MM.1S (cell line): ENCODE measurements around the gene PDS5B.
"Not testable (repeated sequence)": the region's sequence is repeated elsewhere in the genome, so short reads cannot be mapped to it uniquely, and the experiment has no call there.

Source experiments
- DNase-seq: peaks from one replicate; pipeline ENCODE4 v3.0.0-alpha.2; 2015
- H2AFZ ChIP-seq: fragments of 300-600 bp; sonication (generic); 2 replicates; pipeline ENCODE4 v1.6.0; 2016; ENCODE audit warnings: antibody characterized with exemption, low read length
- H3F3A ChIP-seq: fragments of 300-600 bp; sonication (generic); 2 replicates; pipeline ENCODE4 v1.6.1; 2016; ENCODE audit warnings: mild to moderate bottlenecking, antibody characterized with exemption, low read length, moderate library complexity, mixed read lengths; ENCODE audit not compliant: insufficient read depth
- H3K27ac ChIP-seq: fragments of 300-600 bp; sonication (generic); 2 replicates; pipeline ENCODE4 v1.5.1; 2016; ENCODE audit warnings: mild to moderate bottlenecking, low read length
- H3K27me3 ChIP-seq: fragments of 300-600 bp; sonication (generic); replicated peaks from 2 replicates; pipeline ENCODE4 v1.6.0; 2016; ENCODE audit warnings: low read length; ENCODE audit not compliant: insufficient read depth
- H3K36me3 ChIP-seq: fragments of 300-600 bp; sonication (generic); replicated peaks from 2 replicates; pipeline ENCODE4 v1.6.1; 2016; ENCODE audit warnings: mild to moderate bottlenecking, low read length, mixed read lengths; ENCODE audit not compliant: insufficient read depth
- H3K4me1 ChIP-seq: fragments of 300-600 bp; sonication (generic); 2 replicates; pipeline ENCODE4 v1.6.1; 2016; ENCODE audit warnings: low read length, mixed read lengths
- H3K4me2 ChIP-seq: fragments of 300-600 bp; sonication (generic); 2 replicates; pipeline ENCODE4 v1.6.0; 2016; ENCODE audit warnings: low read depth, low read length
- H3K4me3 ChIP-seq: fragments of 300-600 bp; sonication (generic); 2 replicates; pipeline ENCODE4 v1.5.1; 2016; ENCODE audit warnings: low read length, mixed read lengths
- H3K79me2 ChIP-seq: fragments of 300-600 bp; sonication (generic); 2 replicates; pipeline ENCODE4 v1.6.1; 2016; ENCODE audit warnings: mixed run types, low read length, mixed read lengths
- H3K9ac ChIP-seq: fragments of 300-600 bp; sonication (generic); 2 replicates; pipeline ENCODE4 v1.6.1; 2016; ENCODE audit warnings: low read length, mixed read lengths
- H3K9me2 ChIP-seq: fragments of 300-600 bp; sonication (generic); replicated peaks from 2 replicates; pipeline ENCODE4 v1.6.1; 2016; ENCODE audit warnings: mild to moderate bottlenecking, low read length, mixed read lengths; ENCODE audit not compliant: insufficient read depth
- H3K9me3 ChIP-seq: fragments of 300-600 bp; sonication (generic); replicated peaks from 2 replicates; pipeline ENCODE4 v1.6.1; 2016; ENCODE audit warnings: mild to moderate bottlenecking, low read length, mixed read lengths; ENCODE audit not compliant: insufficient read depth
- H4K20me1 ChIP-seq: fragments of 300-600 bp; sonication (generic); 2 replicates; pipeline ENCODE4 v1.6.1; 2016; ENCODE audit warnings: mild to moderate bottlenecking, low read length, moderate library complexity, mixed read lengths; ENCODE audit not compliant: insufficient read depth
- CTCF ChIP-seq: fragments of 300-600 bp; sonication (generic); IDR thresholded peaks from 2 replicates; pipeline ENCODE4 v1.5.1; 2016; ENCODE audit warnings: antibody characterized with exemption, low read length, mixed read lengths
- EZH2 ChIP-seq: fragments of 300-600 bp; sonication (generic); optimal IDR thresholded peaks from 2 replicates; pipeline ENCODE3; 2017; ENCODE audit warnings: low read depth, mild to moderate bottlenecking, antibody characterized with exemption, low read length, mixed read lengths
- EZH2phosphoT487 ChIP-seq: fragments of 300-600 bp; sonication (generic); IDR thresholded peaks from 2 replicates; pipeline ENCODE4 v1.6.1; 2018; ENCODE audit warnings: antibody characterized with exemption, low read length

Gene PDS5B

DNA sequence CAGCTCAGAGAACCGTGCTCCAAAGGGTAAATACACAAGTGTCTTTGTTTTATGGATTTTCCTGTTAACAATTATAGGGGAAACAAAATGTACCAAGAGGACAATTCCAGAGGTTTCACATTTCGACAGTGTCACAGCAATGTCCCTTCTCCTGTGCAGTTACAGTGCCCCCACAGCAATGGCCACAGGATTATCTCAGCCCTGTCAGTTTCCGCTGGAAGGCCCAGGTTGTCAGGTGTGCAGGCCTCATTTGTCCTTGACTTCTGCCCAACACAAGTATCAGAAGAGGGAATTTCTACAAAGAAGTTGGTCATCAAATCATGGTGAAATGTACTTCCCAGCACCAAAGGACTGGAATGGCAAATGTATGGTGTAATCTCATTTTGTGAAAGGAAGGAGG, 36.5 kb upstream of the PDS5B start:
- Histone ChIP-seq H3F3A (no peaks in the 10 kb centered on the region), H3K36me3 (no peaks in the 10 kb centered on the region), H3K4me2 (no peak overlapping the region), H3K79me2 (no peaks in the 10 kb centered on the region), H3K27ac (no peak overlapping the region), H2AFZ (no peak overlapping the region), H4K20me1 (no peaks in the 10 kb centered on the region), H3K9me3 (no peaks in the 10 kb centered on the region), H3K4me3 (no peak overlapping the region), H3K4me1 (no peaks in the 10 kb centered on the region), H3K9me2 (no peaks in the 10 kb centered on the region), H3K9ac (no peak overlapping the region), H3K27me3 (no peaks in the 10 kb centered on the region)
- TF ChIP-seq EZH2 (no peak), EZH2phosphoT487 (no peak), CTCF (no peak)
- DNase-seq, result no peak

DNA sequence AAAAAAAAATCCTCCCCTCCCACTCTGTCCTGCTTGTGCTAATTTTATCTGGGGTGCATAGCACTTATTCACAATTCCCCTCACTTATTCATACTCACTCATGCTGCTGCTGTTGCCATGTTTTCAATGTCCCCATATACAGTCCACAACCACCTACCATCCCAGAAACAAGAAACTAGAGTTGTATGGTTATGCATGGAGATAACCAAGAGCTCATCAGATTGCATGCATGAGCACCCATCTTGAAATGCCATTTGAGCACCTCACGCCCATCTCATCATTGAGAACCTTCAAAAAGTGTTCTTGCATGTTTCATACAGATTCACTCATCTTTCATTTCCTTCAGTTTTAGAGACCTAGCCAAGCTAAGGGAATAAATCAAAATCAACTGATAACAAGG, 32.5 kb upstream of the PDS5B start:
- Histone ChIP-seq H3K36me3 (no peaks in the 10 kb centered on the region), H4K20me1 (no peaks in the 10 kb centered on the region), H3K9ac (no peak overlapping the region), H3K9me2 (no peaks in the 10 kb centered on the region), H3F3A (no peaks in the 10 kb centered on the region), H3K4me2 (no peak overlapping the region), H3K27me3 (no peaks in the 10 kb centered on the region), H3K4me1 (no peaks in the 10 kb centered on the region), H3K27ac (no peak overlapping the region), H2AFZ (no peak overlapping the region), H3K9me3 (no peaks in the 10 kb centered on the region), H3K79me2 (no peaks in the 10 kb centered on the region), H3K4me3 (no peak overlapping the region)
- no peak for DNase-seq
- TF ChIP-seq EZH2, result no peak
- TF ChIP-seq CTCF, result no peak
- no peak for TF ChIP-seq EZH2phosphoT487

DNA sequence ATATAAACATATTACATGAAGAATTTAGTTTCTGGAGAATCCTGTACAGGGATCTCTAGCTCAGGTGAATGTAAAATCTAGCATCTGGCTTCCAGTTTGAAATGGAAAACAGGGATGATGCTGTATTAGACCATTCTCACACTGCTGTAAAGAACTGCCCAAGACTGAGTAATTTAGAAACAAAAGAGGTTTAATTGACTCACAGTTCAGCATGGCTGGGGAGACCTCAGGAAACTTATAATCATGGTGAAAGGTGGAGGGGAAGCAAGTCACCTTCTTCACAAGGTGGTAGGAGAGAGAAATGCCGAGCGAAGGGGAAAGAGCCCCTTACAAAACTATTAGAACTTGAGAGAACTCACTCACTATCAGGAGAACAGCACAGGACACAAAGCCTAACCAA, 30.6 kb upstream of the PDS5B start:
- Histone ChIP-seq H3K4me3 (no peak overlapping the region), H4K20me1 (no peaks in the 10 kb centered on the region), H3K36me3 (no peaks in the 10 kb centered on the region), H3K27ac (no peak overlapping the region), H2AFZ (no peak overlapping the region), H3K79me2 (no peaks in the 10 kb centered on the region), H3K27me3 (no peaks in the 10 kb centered on the region), H3K9ac (no peak overlapping the region), H3K9me3 (no peaks in the 10 kb centered on the region), H3K4me2 (no peak overlapping the region), H3F3A (no peaks in the 10 kb centered on the region), H3K9me2 (no peaks in the 10 kb centered on the region), H3K4me1 (no peaks in the 10 kb centered on the region)
- no peak for DNase-seq
- TF ChIP-seq CTCF, result no peak
- TF ChIP-seq EZH2phosphoT487, result no peak
- no peak for TF ChIP-seq EZH2

GRCh38 chr13:32560842-32561241, 25.4 kb upstream of the PDS5B start:
- not testable (repeated sequence) for H2AFZ ChIP-seq, H3K27me3 ChIP-seq, H3F3A ChIP-seq, H3K4me1 ChIP-seq, H3K27ac ChIP-seq, H4K20me1 ChIP-seq, H3K4me3 ChIP-seq, H3K36me3 ChIP-seq, H3K79me2 ChIP-seq, H3K4me2 ChIP-seq, H3K9me2 ChIP-seq, H3K9me3 ChIP-seq, DNase-seq, H3K9ac ChIP-seq

GRCh38 chr13:32575687-32576086, 10.6 kb upstream of the PDS5B start:
- not testable (repeated sequence) for H4K20me1 ChIP-seq, H3K79me2 ChIP-seq, H3K4me1 ChIP-seq, H3K27ac ChIP-seq, H3K4me2 ChIP-seq, H2AFZ ChIP-seq, H3K36me3 ChIP-seq, H3K4me3 ChIP-seq, DNase-seq, H3K9me2 ChIP-seq, H3K9ac ChIP-seq, H3K27me3 ChIP-seq, H3F3A ChIP-seq, H3K9me3 ChIP-seq
